Amniotic epithelial cell (primary cell): ENCODE data around the gene NCL.
"Not testable (repeated sequence)": the region's sequence is repeated elsewhere in the genome, so short reads cannot be mapped to it uniquely, and the experiment has no call there.

Experiments
- DNase-seq: peaks from one replicate; pipeline ENCODE4 v3.0.0-alpha.2; 2010; ENCODE audit warnings: low read depth

Gene NCL

GRCh38 chr2:231467613-231468530 lies 3.6 kb upstream of the NCL start:
- DNase-seq: no peak

- no peak for DNase-seq
These were observed 2.8 kb upstream of the NCL start for GRCh38 chr2:231467016-231467545.

DNA sequence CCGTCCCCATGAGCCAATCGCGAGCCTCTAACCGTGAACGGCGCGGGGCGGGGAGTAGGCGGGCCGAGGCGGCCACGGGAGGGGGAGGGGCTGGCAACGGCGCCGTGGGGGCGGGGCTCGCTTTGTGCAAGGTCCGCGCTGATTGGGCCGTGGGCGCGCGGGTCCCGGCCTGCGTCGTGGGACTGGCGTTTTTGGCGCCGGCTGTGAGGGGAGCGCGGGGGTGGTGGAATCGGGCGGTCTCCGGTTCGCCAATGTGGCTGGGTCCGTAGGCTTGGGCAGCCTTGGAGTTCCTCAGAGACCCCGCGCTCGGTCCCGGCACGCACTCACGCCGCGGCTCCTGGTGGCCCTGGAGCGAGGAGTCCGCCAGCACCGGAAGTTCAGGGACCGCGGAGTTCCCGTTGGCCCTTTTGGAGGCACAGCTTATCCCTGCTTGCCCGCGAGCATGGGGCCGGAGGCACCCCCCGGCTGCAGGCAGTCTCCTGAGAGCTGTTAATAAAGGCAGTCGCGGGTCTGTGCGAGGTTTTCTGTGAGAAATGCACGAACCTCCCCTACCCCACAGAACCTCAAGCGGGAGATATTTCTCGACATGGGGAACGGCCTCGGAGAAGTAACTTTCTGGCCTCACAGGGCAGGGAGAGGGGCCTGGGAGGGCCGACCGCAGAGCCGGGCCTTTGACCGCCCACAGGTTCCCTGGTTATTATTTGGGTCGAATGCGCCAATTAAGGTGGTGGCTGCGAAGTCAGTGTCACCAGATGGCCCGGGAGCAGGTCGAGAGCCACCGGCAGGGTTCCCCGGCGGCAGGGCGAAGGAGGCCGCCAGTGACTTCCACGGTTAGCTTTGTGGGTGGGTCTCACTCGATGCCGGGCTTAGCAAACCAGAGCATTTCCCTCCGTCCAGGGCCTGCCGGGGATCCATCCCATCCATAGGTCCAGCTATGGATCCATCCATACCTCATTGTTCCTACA lies 574 bp upstream of the NCL start:
- no peak for DNase-seq

DNA sequence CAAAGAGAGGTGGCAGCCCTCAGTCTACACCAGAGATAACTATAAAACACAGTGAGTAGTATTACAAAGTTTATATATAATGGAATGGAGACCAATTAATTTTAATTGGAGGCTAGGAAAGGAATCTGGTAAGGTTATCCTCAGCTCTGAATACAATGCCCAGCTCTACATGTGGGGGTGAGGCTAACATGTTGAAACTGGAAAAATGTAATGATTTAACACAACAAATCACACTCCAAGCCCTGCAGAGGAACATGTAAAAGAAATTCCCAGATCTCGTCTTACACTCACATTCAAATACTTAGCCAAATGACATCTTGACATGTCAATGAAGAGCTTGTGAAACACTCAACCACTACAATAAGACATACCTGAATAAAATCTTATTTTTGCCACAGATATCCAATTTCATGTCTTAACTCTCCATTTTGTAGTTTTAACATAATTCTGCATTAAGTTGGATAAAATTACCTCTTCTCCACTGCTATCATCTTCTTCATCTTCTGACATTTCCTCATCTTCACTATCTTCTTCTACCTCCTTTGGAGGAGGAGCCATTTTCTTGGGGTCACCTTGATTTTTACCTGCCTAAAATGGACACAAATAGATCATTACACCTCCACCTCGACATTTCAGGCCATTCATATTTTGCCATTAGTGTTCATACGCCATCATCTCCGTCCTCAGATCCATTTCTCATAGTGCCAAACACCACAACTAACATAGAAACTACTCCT lies 1.4 kb downstream of the NCL start:
- DNase-seq: no peak

GRCh38 chr2:231461516-231461971 lies 2.7 kb downstream of the NCL start:
- DNase-seq: no peak

DNA sequence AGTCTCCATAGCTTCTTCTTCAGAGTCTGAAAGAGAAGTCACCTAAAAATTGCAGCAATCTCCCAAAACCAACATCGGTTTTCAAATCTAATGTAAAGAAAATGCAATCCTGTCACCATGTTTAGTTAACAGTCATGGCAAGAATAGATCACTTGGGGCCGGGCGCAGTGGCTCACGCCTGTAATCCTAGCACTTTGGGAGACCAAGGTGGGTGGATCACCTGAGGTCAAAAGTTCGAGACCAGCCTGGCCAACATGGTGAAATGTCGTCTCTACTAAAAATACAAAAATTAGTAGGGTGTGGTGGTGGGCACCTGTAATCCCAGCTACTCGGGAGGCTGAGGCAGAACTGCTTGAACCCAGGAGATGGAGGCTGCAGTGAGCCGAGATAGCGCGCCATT lies 3.4 kb downstream of the NCL start:
- DNase-seq: not testable (repeated sequence)

DNA sequence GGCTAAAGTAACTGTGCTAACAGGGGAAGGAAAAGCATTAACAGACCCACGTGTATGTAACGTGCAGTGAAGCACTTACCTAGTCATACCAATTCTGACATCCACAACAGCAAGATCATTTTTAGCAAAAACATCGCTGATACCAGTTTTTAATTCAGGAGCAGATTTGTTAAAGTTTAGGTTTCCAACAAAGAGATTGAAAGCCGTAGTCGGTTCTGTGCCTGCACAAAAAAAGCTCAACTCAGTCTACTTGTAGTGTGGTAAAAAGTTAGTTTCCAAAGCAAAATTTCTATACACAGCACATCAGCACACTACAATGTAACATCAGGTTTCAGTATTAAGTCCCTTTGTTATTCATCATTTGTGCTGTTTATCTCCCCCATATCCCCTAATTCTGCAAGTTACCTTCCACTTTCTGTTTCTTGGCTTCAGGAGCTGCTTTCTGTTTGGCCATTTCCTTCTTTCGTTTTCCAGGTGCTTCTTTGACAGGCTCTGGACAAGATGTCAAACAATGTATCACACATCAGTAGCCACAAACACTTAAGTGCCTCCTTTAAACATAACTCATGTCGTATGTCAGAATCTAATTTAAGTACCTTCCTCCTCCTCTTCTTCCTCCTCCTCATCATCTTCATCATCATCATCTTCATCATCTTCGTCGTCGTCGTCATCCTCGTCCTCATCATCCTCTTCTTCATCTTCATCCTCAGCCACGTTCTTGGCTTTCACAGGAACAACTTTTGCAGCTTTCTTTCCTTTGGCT lies 4.0 kb downstream of the NCL start:
- no peak for DNase-seq

DNA sequence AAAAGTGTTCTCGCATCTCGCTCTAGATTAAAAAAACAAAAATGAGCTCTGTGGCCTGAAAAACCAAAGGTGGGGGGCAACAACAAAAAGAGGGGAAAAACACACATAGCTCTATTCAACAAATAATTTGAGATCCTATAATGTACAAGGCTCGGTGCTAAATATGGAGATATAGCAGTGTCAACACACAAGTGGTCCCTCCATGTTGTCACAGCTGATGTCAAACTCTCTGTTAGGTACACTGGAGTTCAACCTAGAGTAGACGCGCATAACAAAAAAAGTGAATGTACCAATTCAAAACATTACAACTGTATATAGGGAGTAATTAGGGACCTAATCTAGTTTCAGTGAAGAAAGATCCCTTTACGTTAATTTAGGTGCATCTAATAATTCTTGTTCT lies 5.9 kb downstream of the NCL start:
- DNase-seq: no peak

- DNase-seq: peak; percentile 91
These were observed 7.2 kb downstream of the NCL start for GRCh38 chr2:231457101-231457500.

DNA sequence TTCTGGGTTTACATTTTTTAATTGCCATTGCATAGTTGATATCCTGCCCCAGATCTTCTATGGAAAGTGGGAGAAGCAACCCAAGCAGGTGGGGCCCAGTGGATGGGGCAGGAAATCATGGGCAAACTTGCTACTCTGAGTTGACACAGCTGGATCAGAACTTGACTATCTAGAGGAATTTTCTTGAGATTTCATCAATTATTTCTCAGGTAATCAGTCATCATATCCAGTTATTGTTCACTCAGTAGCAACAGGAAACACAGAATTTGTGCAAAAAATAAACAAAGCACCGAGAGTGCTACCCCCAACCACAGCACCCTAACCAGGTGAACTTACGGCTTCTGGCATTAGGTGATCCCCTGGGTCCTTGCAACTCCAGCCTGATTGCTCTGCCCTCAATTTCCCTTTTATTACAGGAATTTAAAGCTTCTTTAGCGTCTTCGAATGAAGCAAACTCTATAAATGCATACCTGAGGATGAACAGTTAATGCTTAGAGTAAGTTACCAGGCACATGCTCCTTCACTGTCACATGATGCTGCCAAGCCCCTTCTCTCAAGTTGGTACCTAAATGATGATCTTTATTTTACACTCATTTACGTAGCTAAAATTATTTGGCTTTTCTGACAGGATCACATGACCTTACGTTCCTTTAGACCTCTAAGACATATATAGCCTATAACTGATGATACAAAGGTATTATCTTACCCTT lies 7.8 kb downstream of the NCL start:
- DNase-seq: no peak

DNA sequence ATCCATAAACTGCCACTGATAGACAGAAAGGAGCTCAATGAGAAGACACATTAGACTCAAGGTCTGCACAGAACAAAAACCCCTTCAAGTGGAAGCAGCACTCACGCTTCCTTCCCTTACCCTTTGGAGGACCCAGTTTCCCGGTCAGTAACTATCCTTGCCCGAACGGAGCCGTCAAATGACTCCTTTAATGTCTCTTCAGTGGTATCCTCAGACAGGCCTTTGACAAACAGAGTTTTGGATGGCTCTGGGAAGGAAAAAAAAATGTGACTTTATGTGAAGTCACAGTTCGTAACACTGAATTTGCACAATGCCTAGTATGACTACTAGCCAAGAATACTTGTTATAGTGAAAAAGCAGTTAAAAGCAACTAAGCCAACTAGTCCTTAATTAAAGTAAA lies 8.4 kb downstream of the NCL start:
- DNase-seq: no peak

GRCh38 chr2:231455222-231455621 lies 9.1 kb downstream of the NCL start:
- DNase-seq: no peak

- DNase-seq: no peak
These were observed 9.9 kb downstream of the NCL start for GRCh38 chr2:231454361-231454791.

DNA sequence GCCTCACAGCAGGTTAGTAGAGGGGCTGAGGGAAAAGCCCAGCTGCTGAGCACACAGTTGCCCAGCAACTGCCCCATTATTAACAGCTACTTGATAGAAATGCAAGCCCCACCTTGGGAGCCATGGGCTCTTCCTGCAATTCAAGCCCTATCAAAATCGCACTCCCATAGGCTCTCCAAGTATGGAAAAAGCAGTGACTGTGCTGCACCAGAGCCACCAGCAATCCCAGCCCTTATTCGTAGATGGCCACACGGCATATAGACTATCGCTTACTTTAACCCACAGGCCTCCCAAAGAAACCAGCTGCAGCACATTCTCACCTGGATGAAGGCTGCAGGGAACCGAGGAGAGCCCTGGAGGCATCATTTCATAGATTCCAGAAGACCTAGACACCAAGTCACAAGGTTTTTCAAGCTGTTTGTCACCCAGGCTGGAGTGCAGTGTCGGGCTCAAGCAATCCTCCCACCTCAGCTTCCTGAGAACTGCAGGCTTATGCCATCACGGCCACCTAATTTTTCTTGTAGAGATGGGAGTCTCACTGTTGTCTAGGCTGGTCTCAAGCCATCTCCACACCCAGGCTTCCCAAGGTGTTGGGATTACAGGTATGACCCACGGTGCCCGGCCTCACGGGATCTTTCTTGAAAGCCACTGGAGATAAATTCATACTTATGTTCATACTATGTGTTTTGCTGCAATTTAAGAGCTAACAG lies 11.3 kb downstream of the NCL start:
- DNase-seq: no peak

GRCh38 chr2:231450548-231450989 lies 13.7 kb downstream of the NCL start:
- no peak for DNase-seq

DNA sequence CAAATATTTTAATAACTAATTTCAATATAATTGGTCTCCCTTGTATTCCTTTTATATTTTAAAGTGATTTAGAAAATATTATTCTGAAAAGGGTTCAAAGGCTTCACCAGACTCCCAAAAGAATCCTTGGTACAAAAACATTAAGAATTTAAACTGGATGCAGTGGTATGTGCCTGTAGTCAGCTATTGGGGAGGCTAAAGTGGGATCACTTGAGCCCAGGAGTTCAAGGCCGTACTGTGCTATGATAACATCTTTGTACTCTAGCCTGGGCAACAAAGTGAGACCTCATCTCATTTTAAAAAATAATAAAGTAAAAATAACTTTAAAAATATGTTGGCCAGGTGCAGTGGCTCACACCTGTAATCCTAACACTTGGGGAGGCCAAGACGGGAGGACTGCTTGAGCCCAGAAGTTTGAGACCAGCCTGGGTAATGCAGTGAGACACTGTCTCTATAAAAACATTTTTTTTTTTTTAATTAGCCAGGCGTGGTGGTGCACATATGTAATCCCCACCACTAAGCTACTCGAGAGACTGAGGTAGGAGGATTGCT lies 14.7 kb downstream of the NCL start:
- DNase-seq: no peak

DNA sequence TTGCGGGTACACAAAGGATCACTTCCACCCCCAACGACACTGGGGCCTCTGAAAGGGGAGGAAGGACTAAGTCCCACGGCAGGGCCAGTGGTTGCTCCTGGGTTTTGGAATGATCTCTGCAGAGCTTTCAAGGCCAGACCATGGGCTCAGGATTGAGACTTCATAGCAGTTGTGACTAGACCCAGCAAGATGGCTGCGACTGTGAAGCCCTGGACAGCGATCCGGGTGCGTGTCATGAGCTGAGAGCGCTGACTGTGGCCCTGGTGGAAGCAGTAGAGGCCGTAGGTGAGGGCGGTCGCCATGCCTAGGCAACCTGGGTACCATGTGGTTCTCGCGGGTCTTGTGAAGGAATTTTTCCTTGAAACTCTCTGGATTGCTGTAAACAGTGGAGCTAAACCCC lies 27.3 kb downstream of the NCL start:
- no peak for DNase-seq

GRCh38 chr2:231433990-231434389 lies 30.3 kb downstream of the NCL start:
- DNase-seq: no peak

DNA sequence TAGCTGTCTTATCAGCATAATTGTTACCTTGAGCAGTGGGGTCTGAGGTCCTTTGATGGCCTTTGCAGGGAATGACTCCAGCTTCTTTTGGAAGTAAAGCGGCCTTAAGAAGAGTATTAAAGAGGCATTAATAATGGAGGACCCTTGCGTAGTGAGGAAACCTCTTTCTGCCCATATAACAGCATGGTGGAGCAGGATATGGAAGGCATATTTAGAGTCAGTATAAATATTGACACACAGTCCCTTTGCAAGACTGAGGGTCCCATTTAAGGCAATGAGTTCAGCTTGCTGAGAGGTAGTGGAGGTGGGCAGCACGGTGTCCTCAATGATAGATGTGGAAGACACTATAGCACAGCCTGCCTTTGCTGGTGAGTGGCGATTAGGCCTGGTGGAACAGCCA lies 32.7 kb downstream of the NCL start:
- no peak for DNase-seq
